ENCODE measurements around the gene C1orf216. TPM values are rescaled to one million over a fixed set of nuclear protein-coding genes. Genes with fewer than 3 reads are reported as not detected.

The C1orf216 gene, protein sequence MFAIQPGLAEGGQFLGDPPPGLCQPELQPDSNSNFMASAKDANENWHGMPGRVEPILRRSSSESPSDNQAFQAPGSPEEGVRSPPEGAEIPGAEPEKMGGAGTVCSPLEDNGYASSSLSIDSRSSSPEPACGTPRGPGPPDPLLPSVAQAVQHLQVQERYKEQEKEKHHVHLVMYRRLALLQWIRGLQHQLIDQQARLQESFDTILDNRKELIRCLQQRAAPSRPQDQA
- 10 to 100 TPM; 11.2 to 11.6 TPM for total RNA-seq

DNA sequence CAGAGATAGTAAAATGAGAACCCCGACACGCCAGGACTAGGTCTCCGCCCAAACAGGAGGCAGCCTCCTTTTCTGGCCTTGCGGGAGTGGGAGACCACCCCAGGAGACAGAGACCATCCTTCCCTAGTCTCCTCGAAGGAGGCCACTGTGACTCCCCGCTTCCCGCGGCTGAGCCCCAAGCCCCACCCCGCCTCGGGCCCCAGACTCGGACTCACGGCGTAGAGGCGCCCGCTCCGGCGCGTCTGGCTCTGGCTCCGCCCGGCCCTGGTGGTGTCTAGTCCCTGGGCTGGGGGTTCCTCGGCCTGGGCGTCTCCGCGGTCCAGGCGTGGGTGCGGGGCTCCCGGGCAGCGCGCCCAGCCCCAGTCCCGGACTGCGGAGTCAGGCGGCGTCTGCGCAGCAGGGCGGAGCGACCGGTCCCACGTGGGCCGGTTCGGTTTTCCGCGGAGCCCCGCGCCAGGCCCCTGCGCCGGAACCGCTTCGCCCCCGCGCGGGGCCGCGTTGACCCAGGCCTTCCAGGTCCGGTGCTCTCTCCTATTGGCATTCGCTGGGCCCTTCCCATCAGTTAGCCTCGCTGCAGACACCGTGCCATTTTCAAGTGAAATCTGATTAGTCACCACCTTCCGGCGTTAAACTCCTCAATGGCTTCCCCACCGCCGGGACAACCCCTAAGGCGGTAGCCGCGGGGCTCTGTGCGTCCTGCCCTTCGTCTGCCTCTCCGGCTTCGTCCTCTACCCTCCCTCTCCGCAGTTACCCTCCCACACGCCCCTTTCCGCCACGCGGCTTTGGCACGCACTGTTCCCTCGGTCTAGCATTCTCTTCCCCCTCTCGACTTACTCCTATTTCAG lies at the start of gene C1orf216:
Gene C1orf216, minus strand, starts transcription at position 393 of the 845 bp plus-strand sequence. CDS start 2,563 bp downstream, outside the sequence.
- Mint-ChIP-seq H3K27me3 (no peaks in the 10 kb centered on the region), H3K4me3 (peak within 1 kb of the TSS; percentile 76), H3K9me3 (no peaks in the 10 kb centered on the region), H3K4me1 (ENCODE audit: low read depth) (peaks cover 32% of the 10 kb centered on the region), H3K27ac (peak within 1 kb of the TSS; percentile 92), H3K36me3 (peaks cover 13% of the 10 kb centered on the region)
- ChIA-PET CTCF (interaction anchor here (5.6 kb wide), 2 partner anchors 8 to 150 kb away, joined by 70 to 96 read pairs; no protein-coding TSS in a partner anchor), POLR2A (interaction anchor here (2.2 kb wide), 1 partner anchor 51 kb away, joined by 7 read pairs; the partner anchor contains the start of gene CLSPN)
- intact Hi-C loops (cut with micrococcal nuclease) = loop anchor here (2.0 to 5.0 kb wide), 4 partner anchors 52 to 526 kb away; partner anchors contain the start of genes PSMB2 and SFPQ
- DNase-seq = peak; percentile 86

DNA sequence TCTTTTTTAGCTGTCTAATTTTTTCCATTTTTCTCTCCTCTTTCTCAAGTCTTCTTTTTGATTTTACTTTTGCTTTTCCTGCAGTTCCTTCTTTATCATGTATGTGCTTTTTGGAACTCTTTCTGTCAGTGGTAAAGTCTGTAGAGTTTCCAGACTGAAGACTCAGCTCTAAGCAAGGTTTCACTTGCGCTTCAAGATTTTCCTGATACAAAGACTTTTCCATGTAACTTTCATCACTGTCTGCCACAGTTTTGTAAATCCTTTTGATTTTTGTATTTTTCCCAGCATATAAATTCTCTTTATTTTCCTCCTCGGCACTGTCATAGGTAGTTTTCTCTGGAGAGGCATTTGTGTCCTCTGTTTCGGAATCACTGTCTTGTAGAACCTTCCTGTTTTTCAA lies 45.6 kb upstream of the C1orf216 start:
- DNase-seq = no peak
- Mint-ChIP-seq H3K4me1 (ENCODE audit: low read depth) (peaks cover 15% of the 10 kb centered on the region), H3K27me3 (no peaks in the 10 kb centered on the region), H3K36me3 (peaks cover 48% of the 10 kb centered on the region), H3K27ac (no peak overlapping the region), H3K9me3 (no peaks in the 10 kb centered on the region), H3K4me3 (no peak overlapping the region)
- CTCF ChIA-PET = interaction anchor here (3.2 kb wide), 1 partner anchor 37 kb away, joined by 15 read pairs; no protein-coding TSS in a partner anchor
- POLR2A ChIA-PET = no interaction called here
- intact Hi-C loops (cut with micrococcal nuclease) = no loop called here

DNA sequence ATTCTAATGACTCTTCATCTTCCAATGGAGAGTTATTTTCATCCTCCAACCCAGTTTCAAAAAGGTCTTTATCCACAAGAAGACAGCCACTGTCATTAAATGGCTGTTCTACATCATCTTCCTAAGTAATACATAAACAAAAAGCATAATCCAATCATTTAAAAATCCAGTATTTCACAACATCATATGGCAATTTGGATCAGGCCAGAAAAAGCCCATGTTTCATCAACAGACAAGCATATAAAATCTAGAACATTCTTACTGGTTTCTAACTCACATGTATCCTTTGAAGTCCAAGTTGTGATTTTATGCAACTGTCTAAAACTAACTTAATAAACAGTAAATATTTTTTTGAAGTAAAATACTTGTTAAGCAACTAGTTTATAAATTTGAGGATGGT lies 44.5 kb upstream of the C1orf216 start:
- Mint-ChIP-seq H3K4me3 (no peak overlapping the region), H3K36me3 (peaks cover 45% of the 10 kb centered on the region), H3K27me3 (no peaks in the 10 kb centered on the region), H3K27ac (no peak overlapping the region), H3K4me1 (ENCODE audit: low read depth) (peaks cover 11% of the 10 kb centered on the region), H3K9me3 (no peaks in the 10 kb centered on the region)
- POLR2A ChIA-PET = no interaction called here
- no peak for DNase-seq
- intact Hi-C loops (cut with micrococcal nuclease) = no loop called here
- CTCF ChIA-PET = interaction anchor here (3.2 kb wide), 1 partner anchor 36 kb away, joined by 15 read pairs; no protein-coding TSS in a partner anchor

DNA sequence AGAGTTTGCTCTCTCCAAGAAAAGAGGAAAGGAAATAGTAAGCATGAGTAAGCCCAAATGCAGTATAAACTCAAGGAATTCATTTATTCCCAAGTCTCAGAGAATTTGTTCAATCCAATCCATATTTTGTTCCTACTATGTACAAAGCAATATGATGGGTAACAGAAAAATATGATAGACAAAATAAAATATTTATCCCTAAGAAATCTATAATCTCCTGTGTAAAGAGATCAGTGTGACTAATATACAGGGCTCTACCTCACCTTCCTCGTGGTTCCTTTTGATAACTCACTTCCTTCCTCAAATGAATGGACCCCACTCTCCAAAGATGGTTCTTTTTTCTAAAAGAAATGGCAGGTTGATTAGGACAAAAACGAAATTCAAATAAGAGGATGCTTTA lies 43.5 kb upstream of the C1orf216 start:
- ChIA-PET POLR2A (no interaction called here), CTCF (interaction anchor here (3.2 kb wide), 1 partner anchor 35 kb away, joined by 15 read pairs; no protein-coding TSS in a partner anchor)
- H3K36me3 Mint-ChIP-seq = peaks cover 47% of the 10 kb centered on the region
- no peaks in the 10 kb centered on the region for H3K27me3 Mint-ChIP-seq
- no peak for DNase-seq
- intact Hi-C loops (cut with micrococcal nuclease) = no loop called here
- no peak overlapping the region for H3K27ac Mint-ChIP-seq
- no peaks in the 10 kb centered on the region for H3K9me3 Mint-ChIP-seq
- peaks cover 11% of the 10 kb centered on the region for H3K4me1 Mint-ChIP-seq (ENCODE audit: low read depth)
- H3K4me3 Mint-ChIP-seq = no peak overlapping the region

DNA sequence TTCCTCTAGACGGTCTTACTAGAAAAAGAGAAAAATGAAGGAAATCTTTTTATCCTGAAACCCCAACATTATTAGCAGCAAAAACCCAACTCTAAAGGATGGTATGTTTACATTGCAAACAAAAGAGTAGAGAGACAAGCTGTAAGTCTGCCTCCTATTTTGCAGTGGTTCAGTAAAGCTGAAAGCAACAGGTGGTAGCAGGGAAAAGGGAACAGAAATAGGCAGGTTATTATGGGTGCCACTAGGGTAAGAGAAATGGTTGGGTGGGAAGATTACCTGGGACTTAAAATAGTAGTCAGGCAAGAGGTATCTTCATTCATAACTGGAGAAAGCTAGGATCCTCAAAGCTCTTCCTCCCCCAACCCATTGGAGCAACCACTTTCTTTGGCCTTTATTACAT lies 37.4 kb upstream of the C1orf216 start:
- Mint-ChIP-seq H3K27ac (no peak overlapping the region), H3K4me3 (no peak overlapping the region), H3K9me3 (no peaks in the 10 kb centered on the region), H3K36me3 (peaks cover 34% of the 10 kb centered on the region), H3K4me1 (ENCODE audit: low read depth) (no peaks in the 10 kb centered on the region), H3K27me3 (no peaks in the 10 kb centered on the region)
- POLR2A ChIA-PET = interaction anchor here (2.9 kb wide), 1 partner anchor 13 kb away, joined by 8 read pairs; the partner anchor contains the start of gene CLSPN
- intact Hi-C loops (cut with micrococcal nuclease) = no loop called here
- CTCF ChIA-PET = interaction anchor here (1.1 to 1.5 kb wide), 4 partner anchors 29 to 306 kb away, joined by 3 to 8 read pairs (median 4); no protein-coding TSS in a partner anchor
- no peak for DNase-seq

DNA sequence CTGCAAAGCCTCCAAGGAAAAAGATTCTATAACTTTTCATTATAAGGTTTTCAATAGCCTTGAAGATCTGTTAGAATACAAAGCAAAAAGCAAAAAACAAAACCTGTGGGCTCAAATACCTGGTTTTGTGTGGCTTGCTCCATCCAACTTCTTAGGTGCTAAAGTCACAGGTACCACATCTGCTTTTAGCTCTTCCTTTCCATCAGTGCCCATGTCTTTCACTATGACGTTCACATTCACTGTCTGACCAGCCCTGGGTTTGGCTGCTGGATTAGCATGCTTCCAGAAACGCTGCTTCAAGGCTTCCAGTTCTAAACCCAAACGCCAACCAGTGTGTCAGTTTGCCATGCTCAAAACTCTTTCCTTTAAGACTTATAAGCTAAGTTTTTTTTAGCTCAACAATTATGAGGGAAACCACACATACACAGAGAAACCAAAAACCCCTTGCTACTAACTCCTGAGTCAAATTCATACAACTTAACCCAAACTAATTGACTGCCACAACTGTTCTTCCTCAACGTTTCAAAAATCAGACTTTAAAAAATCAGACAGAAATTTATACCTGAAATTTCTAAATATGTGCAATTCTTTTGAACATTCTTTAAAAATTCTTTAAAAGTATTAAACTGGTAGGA lies 35.1 kb upstream of the C1orf216 start:
- no peak overlapping the region for H3K27ac Mint-ChIP-seq
- CTCF ChIA-PET = interaction anchor here (1.0 to 1.7 kb wide), 3 partner anchors 27 to 38 kb away, joined by 3 to 6 read pairs (median 4); no protein-coding TSS in a partner anchor

DNA sequence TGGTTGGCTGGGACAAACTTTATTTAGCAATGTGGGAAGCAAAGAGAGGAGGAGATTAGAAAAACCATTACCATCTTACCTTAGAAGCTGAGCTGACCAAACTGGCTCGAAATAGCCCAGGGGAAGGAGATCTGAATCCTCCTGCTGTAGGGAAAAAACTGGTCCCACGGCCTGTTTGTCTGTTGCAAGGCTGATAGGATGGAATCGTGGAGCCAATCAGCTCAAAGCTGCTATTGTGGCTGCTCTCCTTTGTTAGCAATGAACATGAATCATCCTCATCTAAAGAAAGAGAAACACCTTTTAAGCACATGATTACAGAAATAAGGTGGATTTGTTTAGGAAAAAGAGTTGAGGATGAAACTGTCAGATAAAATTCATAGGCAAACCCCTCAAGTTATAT lies 29.6 kb upstream of the C1orf216 start:
- ChIA-PET CTCF (interaction anchor here (1.4 to 2.1 kb wide), 2 partner anchors 21 to 22 kb away, joined by 4 to 10 read pairs; partner anchors contain the start of gene CLSPN), POLR2A (interaction anchor here (0.8 kb wide), 1 partner anchor 14 kb away, joined by 3 read pairs; no protein-coding TSS in a partner anchor)
- intact Hi-C loops (cut with micrococcal nuclease) = no loop called here
- no peak overlapping the region for H3K27ac Mint-ChIP-seq
- H3K4me3 Mint-ChIP-seq = no peak overlapping the region
- no peak for DNase-seq
- peaks cover 47% of the 10 kb centered on the region for H3K36me3 Mint-ChIP-seq
- H3K27me3 Mint-ChIP-seq = no peaks in the 10 kb centered on the region
- H3K4me1 Mint-ChIP-seq (ENCODE audit: low read depth) = no peaks in the 10 kb centered on the region
- no peaks in the 10 kb centered on the region for H3K9me3 Mint-ChIP-seq

More for the DNA sequence above, 35.1 kb upstream of the C1orf216 start:
- Mint-ChIP-seq H3K36me3 (peaks cover 29% of the 10 kb centered on the region), H3K4me1 (ENCODE audit: low read depth) (no peaks in the 10 kb centered on the region), H3K4me3 (no peak overlapping the region), H3K27me3 (no peaks in the 10 kb centered on the region), H3K9me3 (no peaks in the 10 kb centered on the region)
- intact Hi-C loops (cut with micrococcal nuclease) = no loop called here
- POLR2A ChIA-PET = no interaction called here
- DNase-seq = no peak

DNA sequence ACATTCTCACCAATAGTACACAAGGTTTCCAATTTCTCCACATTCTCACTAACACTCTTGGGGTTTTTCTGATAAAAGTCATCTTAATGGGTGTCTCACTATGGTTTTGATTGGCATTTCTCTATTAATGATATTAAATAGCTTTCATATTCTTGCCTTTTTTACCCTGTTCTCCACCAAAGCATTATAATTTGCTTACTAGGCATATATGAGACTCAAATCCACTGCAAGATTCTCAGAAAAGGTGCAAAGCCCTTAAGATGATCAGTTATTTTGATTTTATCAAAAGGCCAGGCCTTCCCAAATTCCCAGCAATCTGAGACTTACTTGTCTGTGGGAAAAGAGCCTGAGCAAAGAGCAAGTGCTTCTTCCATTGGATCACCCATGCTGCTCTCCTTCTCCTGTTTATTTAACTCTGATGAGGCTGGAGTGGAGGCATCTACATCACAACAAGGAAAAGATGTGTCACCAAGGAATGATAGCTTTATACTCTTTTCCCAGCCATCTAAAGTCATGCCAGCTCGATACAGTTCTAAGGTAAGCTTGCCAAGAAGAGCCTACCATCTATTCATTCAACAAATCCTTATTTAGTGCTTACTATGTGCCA lies 26.5 kb upstream of the C1orf216 start:
- H3K36me3 Mint-ChIP-seq = peaks cover 48% of the 10 kb centered on the region
- DNase-seq = no peak
- no peaks in the 10 kb centered on the region for H3K27me3 Mint-ChIP-seq
- ChIA-PET POLR2A (no interaction called here), CTCF (interaction anchor here (1.2 to 1.6 kb wide), 2 partner anchors 18 to 30 kb away, joined by 4 to 5 read pairs; no protein-coding TSS in a partner anchor)
- H3K4me3 Mint-ChIP-seq = no peak overlapping the region
- no peaks in the 10 kb centered on the region for H3K9me3 Mint-ChIP-seq
- no peaks in the 10 kb centered on the region for H3K4me1 Mint-ChIP-seq (ENCODE audit: low read depth)
- no peak overlapping the region for H3K27ac Mint-ChIP-seq
- intact Hi-C loops (cut with micrococcal nuclease) = no loop called here

DNA sequence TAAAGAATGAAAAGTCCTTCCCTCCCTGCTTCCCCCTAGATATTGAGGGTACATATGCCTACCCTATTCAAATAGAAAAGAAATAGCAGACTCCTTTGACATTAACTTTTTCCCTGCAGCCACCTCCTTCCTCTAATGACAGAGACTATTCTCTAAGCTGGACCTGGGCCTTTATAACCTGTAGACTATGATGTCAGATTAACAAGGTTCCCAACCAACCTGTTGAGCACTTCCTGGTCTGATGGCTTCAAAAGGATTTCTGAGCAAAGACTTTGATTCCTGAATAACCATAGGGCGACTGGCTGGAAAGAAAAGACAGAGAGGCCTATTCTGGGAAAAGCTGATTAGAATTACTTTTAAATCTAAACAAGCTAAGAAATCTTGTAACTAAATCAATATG lies 18.4 kb upstream of the C1orf216 start:
- Mint-ChIP-seq H3K4me3 (no peak overlapping the region), H3K9me3 (no peaks in the 10 kb centered on the region), H3K36me3 (peaks cover 44% of the 10 kb centered on the region), H3K27ac (no peak overlapping the region), H3K27me3 (no peaks in the 10 kb centered on the region), H3K4me1 (ENCODE audit: low read depth) (no peaks in the 10 kb centered on the region)
- POLR2A ChIA-PET = interaction anchor here (1.6 kb wide), 1 partner anchor 32 kb away, joined by 4 read pairs; the partner anchor contains the start of gene CLSPN
- no peak for DNase-seq
- CTCF ChIA-PET = interaction anchor here (1.7 to 3.3 kb wide), 2 partner anchors 11 to 32 kb away, joined by 5 to 36 read pairs; no protein-coding TSS in a partner anchor
- intact Hi-C loops (cut with micrococcal nuclease) = no loop called here

DNA sequence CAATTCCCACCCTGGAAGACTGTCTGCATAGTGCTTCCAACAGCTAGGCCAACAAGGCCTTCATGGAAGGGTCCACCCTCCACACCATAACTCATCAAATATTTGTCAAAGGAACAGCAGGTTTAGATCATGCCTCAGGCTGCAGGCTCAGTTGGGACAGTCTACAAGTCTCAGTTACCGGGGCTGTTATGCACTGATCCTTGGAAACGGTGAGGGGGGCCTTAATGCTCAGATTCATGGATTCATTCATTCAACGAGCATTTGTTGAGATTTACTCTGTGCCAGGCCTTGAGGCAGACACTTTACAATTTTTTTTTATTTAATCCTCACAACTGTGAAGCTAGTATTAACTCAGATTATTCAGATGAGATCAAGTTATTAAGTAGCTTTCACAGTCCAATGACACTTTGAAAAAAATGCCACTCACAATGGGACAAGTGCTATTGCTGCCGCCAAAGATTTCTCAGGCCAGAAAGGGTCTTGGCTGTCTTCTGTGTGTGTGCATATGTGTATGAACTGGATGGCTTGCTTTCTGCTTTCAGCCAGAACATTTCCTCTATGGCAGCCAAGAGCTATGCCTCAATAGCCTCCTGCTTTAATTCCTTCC lies 8.9 kb upstream of the C1orf216 start:
- no peak overlapping the region for H3K27ac Mint-ChIP-seq
- intact Hi-C loops (cut with micrococcal nuclease) = loop anchor here (1.0 kb wide), 1 partner anchor 158 kb away; no protein-coding TSS in a partner anchor
- H3K4me1 Mint-ChIP-seq (ENCODE audit: low read depth) = no peaks in the 10 kb centered on the region
- POLR2A ChIA-PET = interaction anchor here (0.6 kb wide), 1 partner anchor 129 kb away, joined by 3 read pairs; no protein-coding TSS in a partner anchor
- no peaks in the 10 kb centered on the region for H3K27me3 Mint-ChIP-seq
- H3K4me3 Mint-ChIP-seq = no peak overlapping the region
- CTCF ChIA-PET = interaction anchor here (0.6 to 11.2 kb wide), 44 partner anchors 10 to 526 kb away, joined by 3 to 133 read pairs (median 4); partner anchors contain the start of genes C1orf216, CLSPN, KIAA0319L and NCDN
- H3K9me3 Mint-ChIP-seq = no peaks in the 10 kb centered on the region
- no peak for DNase-seq
- H3K36me3 Mint-ChIP-seq = peaks cover 2% of the 10 kb centered on the region
